ENCODE results near the gene GUCY2F.

- TF ChIP-seq EZH2 (IDR thresholded peaks at IDR 0.05) (no peak), POLR2AphosphoS5 (IDR thresholded peaks at IDR 0.05; ENCODE audit: borderline replicate concordance, low read depth, low read length) (no peak)
These were observed 109.2 kb downstream of the GUCY2F start for GRCh38 chrX:109372716-109373115.

Data from SK-N-MC (cell line).